DMS79 (cell line): ENCODE measurements around the gene MBP.

Source experiments
- DNase-seq: peaks from one replicate; lab custom pipeline; 2025; lab: John Stamatoyannopoulos, UW

The MBP gene

DNA sequence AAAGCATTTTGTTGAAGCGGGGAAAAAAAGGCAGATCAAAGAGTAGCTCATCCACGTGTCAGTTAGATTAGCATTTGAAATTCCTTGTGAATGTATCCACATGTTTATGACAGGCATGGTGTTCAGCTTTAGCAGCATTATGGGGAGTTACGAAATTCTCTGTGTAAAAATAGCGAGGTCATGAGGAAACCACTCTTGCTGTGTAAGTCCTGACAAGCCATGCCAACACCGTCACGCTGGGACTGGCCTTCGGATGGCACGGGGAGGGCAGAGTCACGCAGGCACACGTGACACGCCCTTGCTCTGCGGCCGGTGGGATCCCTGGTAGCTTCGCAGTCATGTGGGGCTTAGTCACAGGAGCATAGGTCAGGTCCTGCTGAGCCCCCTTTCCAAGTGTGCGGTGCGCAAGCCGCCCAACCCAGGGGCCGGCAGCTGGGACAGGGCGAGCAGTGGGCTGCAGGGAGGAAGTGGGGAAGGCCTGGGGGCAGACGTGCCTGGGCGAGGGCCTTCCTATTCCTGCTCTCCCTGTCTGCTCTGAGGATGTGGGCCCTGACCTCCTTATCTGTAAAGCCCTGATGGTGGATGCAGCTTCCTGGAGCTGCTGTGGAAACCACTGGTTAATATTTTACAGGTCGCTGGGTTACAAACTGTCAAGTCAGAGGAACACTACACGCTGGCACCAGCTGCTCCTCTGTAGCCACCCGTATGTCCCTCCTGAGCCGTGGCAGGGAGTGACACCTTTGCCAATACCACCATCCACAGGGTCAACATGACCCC is 18.0 kb downstream of the MBP start:
- no peak for DNase-seq

DNA sequence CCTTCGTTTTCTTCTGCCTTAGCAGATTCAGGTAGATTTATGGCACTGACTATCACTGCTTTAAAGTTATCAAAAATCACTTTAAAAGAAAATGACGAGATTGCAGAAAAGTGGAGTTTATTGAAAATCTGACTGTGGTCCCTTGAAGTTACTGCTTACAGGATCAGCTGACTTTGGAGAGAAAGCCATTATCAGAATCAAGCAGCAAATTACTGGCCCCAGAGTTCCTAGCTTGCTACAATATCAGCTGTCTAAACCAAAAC is 18.5 kb downstream of the MBP start:
- no peak for DNase-seq

DNA sequence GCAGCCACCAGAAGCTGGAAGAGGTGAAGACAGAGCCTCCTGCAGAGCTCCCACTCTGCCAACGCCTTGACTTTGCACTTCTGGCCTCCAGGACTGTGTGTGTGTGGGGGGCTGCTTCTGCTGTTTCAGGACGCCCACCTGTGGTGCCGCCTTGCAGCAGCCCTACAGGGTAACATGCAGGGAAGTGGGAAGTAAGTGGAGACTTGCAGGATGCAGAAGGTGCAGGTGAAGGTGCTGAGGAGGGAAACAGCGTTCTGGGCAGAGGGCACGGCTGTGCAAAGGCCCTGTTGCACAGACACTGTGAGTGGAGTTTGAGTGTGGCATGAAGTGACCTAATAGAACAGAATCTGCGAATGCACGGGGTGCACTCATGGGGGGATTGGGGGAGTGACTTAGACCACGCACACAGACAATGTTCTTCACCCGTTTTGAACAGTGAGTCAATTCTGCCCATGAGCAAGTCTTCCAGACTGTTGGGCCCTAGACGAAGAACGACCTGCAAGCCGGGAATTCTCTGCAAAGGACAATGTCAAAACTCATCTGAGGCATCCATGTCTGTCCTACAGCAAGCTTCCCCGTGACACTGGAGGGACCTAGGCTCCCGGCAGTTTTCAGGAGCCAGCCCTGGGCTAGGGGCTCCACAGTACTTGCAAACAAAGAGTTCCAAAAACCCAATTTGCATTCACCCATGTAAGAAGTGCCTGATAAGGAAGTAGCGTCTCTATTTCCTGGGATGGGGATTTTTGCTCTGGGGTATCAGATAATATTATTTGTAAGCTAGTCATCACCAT is 19.0 kb downstream of the MBP start:
- DNase-seq, result no peak

- no peak for DNase-seq
Observed at GRCh38 chr18:77112747-77113092, 19.9 kb downstream of the MBP start.

GRCh38 chr18:77111951-77112746 is 20.4 kb downstream of the MBP start:
- DNase-seq, result no peak

GRCh38 chr18:77111449-77111848 is 21.1 kb downstream of the MBP start:
- no peak for DNase-seq

- no peak for DNase-seq
Observed at GRCh38 chr18:77110936-77111335, 21.6 kb downstream of the MBP start.

DNA sequence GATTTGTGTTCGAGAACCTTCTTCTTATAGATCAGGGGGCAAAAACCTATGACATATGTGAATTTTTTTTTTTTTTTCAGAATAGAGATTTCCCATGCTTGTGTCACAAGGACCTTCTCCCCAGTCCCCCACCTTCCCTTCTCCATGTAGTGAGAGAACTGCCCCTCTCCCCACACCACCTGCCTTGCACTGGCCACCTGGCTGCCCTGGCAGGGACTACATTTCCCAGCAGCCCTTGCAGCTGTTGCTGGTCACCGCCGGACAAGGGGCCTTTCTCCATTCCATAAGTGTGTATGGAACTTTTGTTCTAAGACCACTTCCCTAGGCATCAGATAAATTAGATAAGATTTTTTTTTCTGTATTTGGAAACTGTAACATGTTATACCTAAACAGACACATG is 22.2 kb downstream of the MBP start:
- DNase-seq, result no peak

DNA sequence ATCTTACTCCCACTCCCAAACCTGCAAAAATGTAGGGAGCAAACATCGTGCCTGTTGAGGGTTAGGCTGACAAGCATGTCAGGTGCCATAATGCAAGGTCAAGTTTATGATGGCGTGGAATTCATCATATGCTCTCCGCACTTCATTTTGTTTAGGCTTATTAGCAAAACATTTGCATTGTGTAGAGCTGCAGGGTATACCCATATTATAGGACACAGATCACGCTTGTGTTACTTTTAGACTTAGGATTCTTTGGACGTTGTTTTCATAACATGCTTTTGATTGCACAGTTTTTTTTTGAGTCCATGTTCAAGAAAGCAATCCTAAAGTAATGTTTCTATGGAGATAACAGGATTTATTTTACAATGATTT is 22.9 kb downstream of the MBP start:
- DNase-seq, result no peak

- no peak for DNase-seq
Observed at GRCh38 chr18:77108821-77109647, 23.5 kb downstream of the MBP start.

- no peak for DNase-seq
Observed at GRCh38 chr18:77108001-77108692, 24.4 kb downstream of the MBP start.

DNA sequence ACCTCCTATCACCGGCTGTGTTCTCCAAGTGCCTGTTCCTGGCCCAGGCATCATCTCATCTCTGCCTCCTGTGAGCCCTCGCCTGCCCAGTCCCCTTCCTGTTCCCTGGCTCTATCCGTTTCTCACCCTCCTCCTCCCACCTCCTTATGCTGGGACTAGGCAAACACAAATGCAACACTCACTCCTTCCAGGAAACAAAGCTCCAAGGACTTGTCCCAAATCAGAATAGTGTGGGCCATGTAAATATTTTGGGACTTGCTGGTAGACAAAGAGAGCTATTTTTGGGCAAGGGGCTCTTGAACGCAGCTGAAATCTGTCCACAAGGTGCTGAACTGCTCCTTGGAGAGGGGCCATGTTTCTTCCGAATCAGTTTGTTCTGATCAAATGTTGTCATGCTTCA is 25.3 kb downstream of the MBP start:
- DNase-seq, result no peak

- no peak for DNase-seq
Observed at GRCh38 chr18:77106331-77106730, 26.3 kb downstream of the MBP start.

GRCh38 chr18:77105680-77106079 is 26.9 kb downstream of the MBP start:
- no peak for DNase-seq

GRCh38 chr18:77105028-77105427 is 27.6 kb downstream of the MBP start:
- no peak for DNase-seq

DNA sequence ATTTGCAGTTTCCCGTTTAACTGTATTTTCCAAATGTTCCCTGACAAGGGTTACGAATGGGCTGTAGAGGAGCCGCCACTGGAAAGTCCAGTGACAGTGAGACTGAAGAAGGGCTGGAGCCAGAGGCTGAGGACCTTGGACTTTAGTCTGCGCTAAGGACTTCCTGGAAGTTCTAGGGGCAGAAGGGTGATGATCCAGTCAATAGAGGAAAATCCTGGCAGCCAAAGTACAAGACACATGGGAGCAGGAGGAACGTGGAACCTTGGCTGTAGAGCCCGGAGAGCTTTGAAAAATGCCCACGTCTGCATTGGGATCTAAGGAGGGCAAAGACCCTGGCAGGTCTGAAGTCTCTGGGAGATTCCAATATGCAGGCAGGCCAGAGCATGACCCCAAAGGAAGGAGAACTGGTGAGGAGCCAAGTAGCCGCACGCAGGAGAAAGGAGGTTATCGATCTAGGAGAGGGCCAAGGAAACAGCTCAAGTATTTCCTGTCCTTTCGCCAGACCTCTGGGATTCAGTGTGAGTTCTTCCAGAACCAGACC is 28.5 kb downstream of the MBP start:
- no peak for DNase-seq

- DNase-seq, result no peak
Observed at GRCh38 chr18:77103187-77103850, 29.3 kb downstream of the MBP start.

- no peak for DNase-seq
Observed at GRCh38 chr18:77102259-77103040, 30.1 kb downstream of the MBP start.

GRCh38 chr18:77101410-77102258 is 30.9 kb downstream of the MBP start:
- DNase-seq, result no peak
